Stimulated activated naive B cell treated with anti-CD40 and anti-IgM and Interleukin-4, amounts not matched to agents 10 μg/mL and 1 μg/mL and 100 μg/mL, for 72 hours (primary cell): ENCODE results near the gene TFR2.
A peak's percentile ranks its signal among the peaks of the same experiment; 100 is the strongest.

ENCODE experiments used
- ATAC-seq, 2 donors: fragments of 150-1000 bp; cut with Tn5 transposase; replicated peaks; 2 replicates each; pipeline ENCODE4 v1.10.0; 2021; ENCODE audit warnings: moderate library complexity in 1 of 2
- DNase-seq: peaks from one replicate; pipeline ENCODE4 v3.0.0; 2021
- H3K27ac Mint-ChIP-seq: one replicate; pipeline ENCODE4 v1.8.0; 2022; ENCODE audit warnings: mild to moderate bottlenecking, mixed read lengths
- H3K27me3 Mint-ChIP-seq, 2 donors: one replicate each; pipeline ENCODE4 v1.8.0; 2022; ENCODE audit warnings: mixed read lengths in 2 of 2
- H3K36me3 Mint-ChIP-seq, 2 donors: one replicate each; pipeline ENCODE4 v1.8.0; 2022; ENCODE audit warnings: mixed read lengths in 2 of 2, mild to moderate bottlenecking in 1 of 2
- H3K4me1 Mint-ChIP-seq, 2 donors: one replicate each; pipeline ENCODE4 v1.8.0; 2022; ENCODE audit warnings: mixed read lengths in 2 of 2, mild to moderate bottlenecking in 1 of 2
- H3K4me3 Mint-ChIP-seq, 2 donors: one replicate each; pipeline ENCODE4 v1.8.0; 2022; ENCODE audit warnings: mild to moderate bottlenecking in 2 of 2, mixed read lengths in 2 of 2, moderate library complexity in 1 of 2
- H3K9me3 Mint-ChIP-seq, 2 donors: one replicate each; pipeline ENCODE4 v1.8.0; 2022; ENCODE audit warnings: mixed read lengths in 2 of 2, mild to moderate bottlenecking in 1 of 2

TFR2 gene

DNA sequence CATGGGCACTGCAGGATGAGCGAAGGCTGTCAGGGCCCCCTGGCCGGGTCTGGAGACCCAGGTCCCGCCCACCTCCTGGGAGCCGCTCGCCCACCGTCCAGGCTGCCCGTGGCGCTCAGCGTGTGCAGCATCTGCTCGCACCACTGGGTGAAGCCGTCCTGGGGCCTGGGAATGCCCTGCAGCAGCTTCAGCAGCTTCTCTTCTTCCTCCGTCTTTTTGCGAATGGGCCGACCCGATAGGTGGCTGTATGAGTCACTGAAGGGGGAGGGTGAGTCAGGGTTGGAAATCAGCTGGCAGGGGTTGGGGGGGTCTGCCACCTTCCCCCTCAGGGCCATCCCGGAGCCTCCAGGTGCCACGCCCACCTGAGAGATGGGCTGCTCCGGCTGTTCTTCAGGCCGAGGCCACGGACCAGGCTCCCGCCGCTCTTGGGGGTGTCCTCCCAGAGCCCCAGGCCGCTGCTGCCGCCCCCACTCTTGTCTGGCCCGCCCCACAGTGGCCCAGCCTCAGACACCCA is 40.9 kb upstream of the TFR2 start:
- DNase-seq = no peak
- no peak for ATAC-seq
- H3K4me1 Mint-ChIP-seq = peaks cover 9 to 38% of the 10 kb centered on the region in 2 donors
- no peak overlapping the region for H3K4me3 Mint-ChIP-seq
- H3K27me3 Mint-ChIP-seq = no peaks in the 10 kb centered on the region
- no peaks in the 10 kb centered on the region for H3K9me3 Mint-ChIP-seq
- peaks cover 36 to 46% of the 10 kb centered on the region in 2 donors for H3K36me3 Mint-ChIP-seq
- H3K27ac Mint-ChIP-seq = peak overlapping the region; percentile 31

DNA sequence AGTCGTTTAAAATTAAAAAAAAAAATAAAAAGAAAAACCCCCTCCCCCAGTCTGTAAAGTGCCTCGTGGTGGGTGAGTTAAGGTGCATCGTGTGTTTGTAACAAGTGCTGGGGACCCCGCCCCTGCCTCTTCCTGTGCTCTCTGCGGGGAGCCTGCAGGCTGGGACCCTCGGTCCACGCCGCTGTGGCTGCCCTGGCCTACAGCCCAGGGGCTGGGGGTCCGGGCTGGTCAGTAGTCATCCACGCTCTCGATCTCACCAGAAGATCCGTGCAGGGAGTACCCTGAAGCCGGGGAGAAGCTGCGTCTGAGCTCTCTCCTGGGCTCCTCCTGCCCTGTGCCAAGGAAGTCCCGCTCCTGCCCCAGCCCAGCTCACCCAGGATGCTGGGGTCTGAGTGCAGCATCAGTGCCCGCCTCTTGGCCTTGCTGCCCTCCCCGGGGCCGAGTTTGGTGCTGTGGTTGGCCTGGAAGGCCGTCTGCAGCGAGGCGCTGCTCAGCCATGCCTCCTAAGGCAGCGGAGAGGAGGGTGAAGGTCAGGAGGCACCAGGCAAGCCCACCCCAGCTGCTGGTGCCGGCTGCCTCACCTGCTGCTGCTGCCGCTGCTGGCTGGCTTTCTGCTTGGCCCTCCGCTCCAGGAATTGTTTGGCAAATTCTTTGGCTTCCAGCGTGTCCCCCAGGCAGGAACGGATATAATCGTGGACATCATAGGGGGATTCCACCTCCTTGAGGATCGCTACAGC is 40.3 kb upstream of the TFR2 start:
- Mint-ChIP-seq H3K9me3 (no peaks in the 10 kb centered on the region), H3K4me3 (no peak overlapping the region), H3K27ac (peak overlapping the region; percentile 51), H3K4me1 (peaks cover 10 to 39% of the 10 kb centered on the region in 2 donors), H3K36me3 (peaks cover 35 to 46% of the 10 kb centered on the region in 2 donors), H3K27me3 (no peaks in the 10 kb centered on the region)
- ATAC-seq (no peak), DNase-seq (no peak)

- Mint-ChIP-seq H3K27me3 (no peaks in the 10 kb centered on the region), H3K4me3 (no peak overlapping the region), H3K4me1 (peaks cover 13 to 44% of the 10 kb centered on the region in 2 donors), H3K27ac (peak overlapping the region; percentile 77), H3K36me3 (peaks cover 37 to 48% of the 10 kb centered on the region in 2 donors), H3K9me3 (no peaks in the 10 kb centered on the region)
- ATAC-seq (no peak), DNase-seq (no peak)
Measured at GRCh38 chr7:100680576-100681271, 39.4 kb upstream of the TFR2 start.

- no peaks in the 10 kb centered on the region for H3K9me3 Mint-ChIP-seq
- H3K4me1 Mint-ChIP-seq = peaks cover 15 to 44% of the 10 kb centered on the region in 2 donors
- H3K36me3 Mint-ChIP-seq = peaks cover 31 to 42% of the 10 kb centered on the region in 2 donors
- DNase-seq = no peak
- ATAC-seq = no peak
- peak overlapping the region; percentile 77 for H3K27ac Mint-ChIP-seq
- H3K4me3 Mint-ChIP-seq = peak overlapping the region in 1 of 2 donors; percentile 12
- no peaks in the 10 kb centered on the region for H3K27me3 Mint-ChIP-seq
Measured at GRCh38 chr7:100679927-100680575, 38.7 kb upstream of the TFR2 start.

DNA sequence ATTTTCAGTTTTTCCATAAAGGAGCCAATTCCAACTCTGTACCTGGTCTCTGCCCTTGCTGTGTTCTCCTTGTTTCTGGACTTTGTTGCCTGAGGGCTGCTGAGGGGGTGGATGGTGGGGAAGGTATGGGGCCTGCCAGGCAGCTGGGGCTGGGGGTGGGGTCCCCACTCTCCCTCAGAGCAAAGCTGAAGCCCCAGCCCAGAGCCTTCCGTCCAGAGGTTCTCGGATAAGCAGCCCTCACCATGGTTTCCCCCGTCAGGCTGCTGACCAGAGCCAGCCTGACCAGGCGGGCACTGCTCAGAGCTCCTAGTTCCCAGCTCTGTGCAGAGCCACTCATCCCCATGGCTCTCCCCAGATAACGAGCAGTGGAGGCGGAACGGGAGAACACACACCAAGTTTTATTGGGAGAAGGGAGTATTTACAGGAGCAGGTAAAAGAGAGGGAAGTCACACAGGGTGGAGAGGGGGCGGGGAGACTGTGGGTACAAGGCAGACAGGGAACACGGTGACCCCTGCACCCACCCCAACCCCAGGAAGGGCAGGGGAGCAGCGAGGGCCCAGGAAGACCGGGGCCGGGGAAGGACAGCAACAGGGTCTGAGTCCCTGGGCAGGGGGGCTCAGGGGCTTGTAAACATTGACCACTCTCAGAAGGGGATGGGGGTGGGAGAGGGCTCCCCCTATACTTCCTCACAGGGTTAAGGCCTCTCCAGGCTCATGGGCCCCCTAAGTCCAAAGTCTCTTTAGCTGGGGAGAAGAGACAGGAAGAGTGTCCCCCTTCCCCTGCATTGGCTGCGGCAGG is 38.0 kb upstream of the TFR2 start:
- peaks cover 15 to 44% of the 10 kb centered on the region in 2 donors for H3K4me1 Mint-ChIP-seq
- no peak for ATAC-seq
- no peaks in the 10 kb centered on the region for H3K9me3 Mint-ChIP-seq
- no peak for DNase-seq
- no peaks in the 10 kb centered on the region for H3K27me3 Mint-ChIP-seq
- H3K4me3 Mint-ChIP-seq = peak overlapping the region; percentile 12 to 21
- H3K36me3 Mint-ChIP-seq = peaks cover 29 to 47% of the 10 kb centered on the region in 2 donors
- H3K27ac Mint-ChIP-seq = peak overlapping the region; percentile 48

DNA sequence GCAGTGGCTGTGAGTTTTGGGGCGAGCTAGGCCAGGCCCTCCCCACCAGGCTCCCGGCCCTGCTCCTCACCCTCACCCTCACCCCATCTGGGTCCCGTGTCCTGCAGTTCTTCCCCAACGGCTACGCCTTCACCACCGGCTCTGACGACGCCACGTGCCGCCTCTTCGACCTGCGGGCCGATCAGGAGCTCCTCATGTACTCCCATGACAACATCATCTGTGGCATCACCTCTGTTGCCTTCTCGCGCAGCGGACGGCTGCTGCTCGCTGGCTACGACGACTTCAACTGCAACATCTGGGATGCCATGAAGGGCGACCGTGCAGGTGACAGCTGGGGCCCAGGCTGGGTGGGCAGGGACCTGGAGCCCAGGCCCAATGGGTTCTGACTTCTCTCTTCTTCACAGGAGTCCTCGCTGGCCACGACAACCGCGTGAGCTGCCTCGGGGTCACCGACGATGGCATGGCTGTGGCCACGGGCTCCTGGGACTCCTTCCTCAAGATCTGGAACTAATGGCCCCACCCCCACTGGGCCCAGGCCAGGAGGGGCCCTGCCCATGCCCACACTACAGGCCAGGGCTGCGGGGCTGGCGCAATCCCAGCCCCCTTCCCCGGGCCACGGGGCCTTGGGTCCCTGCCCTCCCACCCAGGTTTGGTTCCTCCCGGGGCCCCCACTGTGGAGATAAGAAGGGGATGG is 37.1 kb upstream of the TFR2 start:
- Mint-ChIP-seq H3K27ac (peak overlapping the region; percentile 85), H3K4me3 (peak overlapping the region; percentile 26 to 71), H3K4me1 (peaks cover 15 to 45% of the 10 kb centered on the region in 2 donors), H3K9me3 (no peaks in the 10 kb centered on the region), H3K36me3 (peaks cover 28 to 49% of the 10 kb centered on the region in 2 donors), H3K27me3 (no peaks in the 10 kb centered on the region)
- DNase-seq (no peak), ATAC-seq (no peak)

- H3K27me3 Mint-ChIP-seq = no peaks in the 10 kb centered on the region
- H3K4me1 Mint-ChIP-seq = peaks cover 16 to 51% of the 10 kb centered on the region in 2 donors
- H3K4me3 Mint-ChIP-seq = peak overlapping the region in 1 of 2 donors; percentile 71
- peak overlapping the region; percentile 90 for H3K27ac Mint-ChIP-seq
- no peak for DNase-seq
- H3K9me3 Mint-ChIP-seq = no peaks in the 10 kb centered on the region
- ATAC-seq = no peak
- H3K36me3 Mint-ChIP-seq = peaks cover 25 to 46% of the 10 kb centered on the region in 2 donors
Measured at GRCh38 chr7:100677308-100678267, 36.2 kb upstream of the TFR2 start.

GRCh38 chr7:100676501-100677306 is 35.4 kb upstream of the TFR2 start:
- ATAC-seq = no peak
- Mint-ChIP-seq H3K4me1 (peaks cover 16 to 47% of the 10 kb centered on the region in 2 donors), H3K9me3 (no peaks in the 10 kb centered on the region), H3K36me3 (peaks cover 24 to 45% of the 10 kb centered on the region in 2 donors), H3K27ac (peak overlapping the region; percentile 90), H3K4me3 (peak overlapping the region; percentile 84 to 85), H3K27me3 (no peaks in the 10 kb centered on the region)
- no peak for DNase-seq

DNA sequence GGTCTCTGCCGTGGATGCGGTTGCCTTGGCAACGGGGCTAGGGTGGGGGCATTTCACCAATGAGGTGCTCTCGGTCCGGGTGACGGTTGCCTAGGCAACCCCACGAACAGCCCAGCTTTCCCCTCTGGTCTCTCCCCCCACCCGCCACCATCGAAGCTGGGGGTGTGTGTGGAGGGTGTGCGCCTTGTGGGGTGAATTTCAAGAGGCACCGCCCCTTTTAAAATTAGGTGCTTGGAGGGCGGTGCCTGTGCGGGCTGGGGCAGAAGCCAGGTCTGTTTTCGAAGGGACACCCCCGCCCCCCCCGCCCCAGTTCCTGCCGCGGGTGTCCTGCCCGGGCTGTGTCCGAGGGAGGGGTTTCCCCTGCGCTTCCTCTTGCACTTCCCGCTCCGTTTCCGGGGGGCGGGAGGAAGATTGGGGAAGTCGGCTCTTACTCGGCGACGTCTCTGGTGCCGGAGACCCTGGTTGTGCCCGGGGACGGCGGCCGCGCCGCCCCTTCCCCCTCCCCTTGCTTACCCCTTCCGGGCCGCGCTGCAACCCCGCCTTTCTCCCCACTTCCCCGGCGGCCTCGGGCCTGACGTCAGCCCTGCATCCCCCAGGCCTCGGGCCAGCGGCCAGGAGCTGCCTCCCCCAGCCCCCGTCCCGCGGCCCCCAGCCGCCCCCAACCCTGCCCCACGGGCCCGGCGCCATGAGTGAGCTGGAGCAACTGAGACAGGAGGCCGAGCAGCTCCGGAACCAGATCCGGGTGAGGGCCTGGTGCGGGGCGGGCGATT is 34.4 kb upstream of the TFR2 start:
- Mint-ChIP-seq H3K9me3 (no peaks in the 10 kb centered on the region), H3K36me3 (peaks cover 21 to 41% of the 10 kb centered on the region in 2 donors), H3K4me3 (peak overlapping the region; percentile 84 to 85), H3K4me1 (peaks cover 16 to 42% of the 10 kb centered on the region in 2 donors), H3K27ac (peak overlapping the region; percentile 81), H3K27me3 (no peaks in the 10 kb centered on the region)
- ATAC-seq (peak; percentile 49 to 51), DNase-seq (peak; percentile 81)

GRCh38 chr7:100675105-100675451 is 33.7 kb upstream of the TFR2 start:
- ATAC-seq = no peak
- Mint-ChIP-seq H3K4me3 (peak overlapping the region; percentile 92 to 97), H3K27me3 (no peaks in the 10 kb centered on the region), H3K36me3 (peaks cover 19 to 35% of the 10 kb centered on the region in 2 donors), H3K4me1 (peaks cover 16 to 35% of the 10 kb centered on the region in 2 donors), H3K9me3 (no peaks in the 10 kb centered on the region), H3K27ac (peak overlapping the region; percentile 81)
- DNase-seq = no peak

DNA sequence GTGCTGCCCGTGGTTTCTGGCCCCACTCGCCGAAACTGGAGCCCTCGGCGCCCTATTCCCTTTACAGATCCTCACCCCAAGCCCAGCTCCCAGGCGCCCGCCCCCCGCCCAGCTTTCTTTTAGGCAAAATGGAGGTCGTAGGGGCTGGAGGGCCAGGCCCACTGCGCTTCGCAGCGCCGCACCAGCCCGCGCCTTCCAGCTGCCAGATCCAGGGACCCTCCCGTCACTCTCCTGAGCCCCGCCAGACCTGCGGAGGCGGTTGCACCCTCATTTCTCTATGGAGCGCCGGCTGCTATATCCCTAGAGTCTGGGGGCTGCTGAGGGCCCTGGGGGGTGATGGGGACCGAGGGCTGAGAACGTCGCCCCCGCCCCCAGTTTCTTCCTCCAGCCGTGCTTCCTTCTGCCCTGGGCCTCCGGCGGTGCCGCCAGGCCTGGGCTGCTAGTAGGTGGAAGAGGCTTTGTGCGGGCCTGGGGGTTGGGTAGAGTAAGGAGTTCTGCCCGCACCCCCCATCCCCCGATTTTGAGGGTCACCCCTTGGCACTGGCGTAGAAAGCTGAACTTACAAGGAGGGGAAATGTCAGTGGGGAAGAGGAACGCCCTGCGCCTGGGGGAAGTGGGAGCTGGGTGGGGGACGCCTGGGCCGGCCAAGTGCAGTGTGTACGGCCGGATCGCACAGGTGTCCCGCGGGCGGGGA is 33.2 kb upstream of the TFR2 start:
- Mint-ChIP-seq H3K4me3 (peak overlapping the region; percentile 92 to 97), H3K27me3 (no peaks in the 10 kb centered on the region), H3K36me3 (peaks cover 16 to 30% of the 10 kb centered on the region in 2 donors), H3K27ac (peak overlapping the region; percentile 97), H3K9me3 (no peaks in the 10 kb centered on the region), H3K4me1 (peaks cover 16 to 30% of the 10 kb centered on the region in 2 donors)
- DNase-seq = no peak
- no peak for ATAC-seq
